Measurements from ENCODE around the gene ZNF524. TPM values are rescaled to one million over a fixed set of nuclear protein-coding genes. Genes with fewer than 3 reads are reported as not detected.

The ZNF524 gene
- polyA plus RNA-seq, 1 donor: 18.9 TPM

- Histone ChIP-seq H3K4me3 (ENCODE audit: low read length) (no peak overlapping the region), H3K27ac (ENCODE audit: low read length) (no peak overlapping the region), H3K4me1 (ENCODE audit: control insufficient read depth, insufficient read depth, low read length) (no peaks in the 10 kb centered on the region), H3K9me3 (ENCODE audit: control insufficient read depth, low read depth, low read length) (peaks cover 7% of the 10 kb centered on the region), H3K27me3 (ENCODE audit: control insufficient read depth, insufficient read depth, low read length) (no peaks in the 10 kb centered on the region), H3K36me3 (ENCODE audit: control insufficient read depth, insufficient read depth, low read length) (peaks cover 27% of the 10 kb centered on the region)
- DNase-seq: no peak
- WGBS (ENCODE audit: insufficient coverage, low lambda C conversion rate): no CpG with 5 or more reads among the region's 15 CpGs
Measured at GRCh38 chr19:55611300-55611982, 11.4 kb downstream of the ZNF524 start.

- H3K27me3 ChIP-seq (ENCODE audit: control insufficient read depth, insufficient read depth, low read length): no peaks in the 10 kb centered on the region
- no peak overlapping the region for H3K27ac ChIP-seq (ENCODE audit: low read length)
- no peaks in the 10 kb centered on the region for H3K4me1 ChIP-seq (ENCODE audit: control insufficient read depth, insufficient read depth, low read length)
- H3K36me3 ChIP-seq (ENCODE audit: control insufficient read depth, insufficient read depth, low read length): peaks cover 30% of the 10 kb centered on the region
- no peak overlapping the region for H3K4me3 ChIP-seq (ENCODE audit: low read length)
- H3K9me3 ChIP-seq (ENCODE audit: control insufficient read depth, low read depth, low read length): peaks cover 7% of the 10 kb centered on the region
- no peak for DNase-seq
- WGBS (ENCODE audit: insufficient coverage, low lambda C conversion rate): 100% methylated on average over 1 of the region's 3 CpGs
Measured at GRCh38 chr19:55611983-55612645, 12.0 kb downstream of the ZNF524 start.

- H3K27ac ChIP-seq (ENCODE audit: low read length): no peak overlapping the region
- no peak overlapping the region for H3K4me3 ChIP-seq (ENCODE audit: low read length)
- peaks cover 34% of the 10 kb centered on the region for H3K36me3 ChIP-seq (ENCODE audit: control insufficient read depth, insufficient read depth, low read length)
- no peaks in the 10 kb centered on the region for H3K27me3 ChIP-seq (ENCODE audit: control insufficient read depth, insufficient read depth, low read length)
- H3K9me3 ChIP-seq (ENCODE audit: control insufficient read depth, low read depth, low read length): peaks cover 7% of the 10 kb centered on the region
- no peak for DNase-seq
- WGBS (ENCODE audit: insufficient coverage, low lambda C conversion rate): no CpG with 5 or more reads among the region's 27 CpGs
- no peaks in the 10 kb centered on the region for H3K4me1 ChIP-seq (ENCODE audit: control insufficient read depth, insufficient read depth, low read length)
Measured at GRCh38 chr19:55613396-55613795, 13.3 kb downstream of the ZNF524 start.

GRCh38 chr19:55613930-55614710 is 14.0 kb downstream of the ZNF524 start:
- Histone ChIP-seq H3K4me3 (ENCODE audit: low read length) (no peak overlapping the region), H3K36me3 (ENCODE audit: control insufficient read depth, insufficient read depth, low read length) (peaks cover 34% of the 10 kb centered on the region), H3K4me1 (ENCODE audit: control insufficient read depth, insufficient read depth, low read length) (no peaks in the 10 kb centered on the region), H3K27ac (ENCODE audit: low read length) (no peak overlapping the region), H3K27me3 (ENCODE audit: control insufficient read depth, insufficient read depth, low read length) (no peaks in the 10 kb centered on the region), H3K9me3 (ENCODE audit: control insufficient read depth, low read depth, low read length) (peaks cover 7% of the 10 kb centered on the region)
- DNase-seq: no peak
- 97% methylated on average over 5 of the region's 75 CpGs for WGBS (ENCODE audit: insufficient coverage, low lambda C conversion rate)

GRCh38 chr19:55614711-55615542 is 14.8 kb downstream of the ZNF524 start:
- H3K36me3 ChIP-seq (ENCODE audit: control insufficient read depth, insufficient read depth, low read length): peaks cover 26% of the 10 kb centered on the region
- no CpG with 5 or more reads among the region's 98 CpGs for WGBS (ENCODE audit: insufficient coverage, low lambda C conversion rate)
- H3K4me3 ChIP-seq (ENCODE audit: low read length): no peak overlapping the region
- no peaks in the 10 kb centered on the region for H3K27me3 ChIP-seq (ENCODE audit: control insufficient read depth, insufficient read depth, low read length)
- H3K4me1 ChIP-seq (ENCODE audit: control insufficient read depth, insufficient read depth, low read length): no peaks in the 10 kb centered on the region
- peaks cover 7% of the 10 kb centered on the region for H3K9me3 ChIP-seq (ENCODE audit: control insufficient read depth, low read depth, low read length)
- DNase-seq: no peak
- no peak overlapping the region for H3K27ac ChIP-seq (ENCODE audit: low read length)

GRCh38 chr19:55615543-55616394 is 15.7 kb downstream of the ZNF524 start:
- DNase-seq: no peak
- H3K27ac ChIP-seq (ENCODE audit: low read length): no peak overlapping the region
- H3K9me3 ChIP-seq (ENCODE audit: control insufficient read depth, low read depth, low read length): peaks cover 7% of the 10 kb centered on the region
- H3K36me3 ChIP-seq (ENCODE audit: control insufficient read depth, insufficient read depth, low read length): peaks cover 27% of the 10 kb centered on the region
- H3K27me3 ChIP-seq (ENCODE audit: control insufficient read depth, insufficient read depth, low read length): no peaks in the 10 kb centered on the region
- no peak overlapping the region for H3K4me3 ChIP-seq (ENCODE audit: low read length)
- no CpG with 5 or more reads among the region's 88 CpGs for WGBS (ENCODE audit: insufficient coverage, low lambda C conversion rate)
- no peaks in the 10 kb centered on the region for H3K4me1 ChIP-seq (ENCODE audit: control insufficient read depth, insufficient read depth, low read length)

- Histone ChIP-seq H3K9me3 (ENCODE audit: control insufficient read depth, low read depth, low read length) (peaks cover 7% of the 10 kb centered on the region), H3K36me3 (ENCODE audit: control insufficient read depth, insufficient read depth, low read length) (peaks cover 31% of the 10 kb centered on the region), H3K27me3 (ENCODE audit: control insufficient read depth, insufficient read depth, low read length) (no peaks in the 10 kb centered on the region), H3K4me3 (ENCODE audit: low read length) (no peak overlapping the region), H3K4me1 (ENCODE audit: control insufficient read depth, insufficient read depth, low read length) (no peaks in the 10 kb centered on the region), H3K27ac (ENCODE audit: low read length) (no peak overlapping the region)
- DNase-seq: no peak
- WGBS (ENCODE audit: insufficient coverage, low lambda C conversion rate): no CpG with 5 or more reads among the region's 38 CpGs
Measured at GRCh38 chr19:55616395-55616875, 16.3 kb downstream of the ZNF524 start.

GRCh38 chr19:55617426-55617825 is 17.3 kb downstream of the ZNF524 start:
- Histone ChIP-seq H3K4me3 (ENCODE audit: low read length) (no peak overlapping the region), H3K27ac (ENCODE audit: low read length) (no peak overlapping the region), H3K27me3 (ENCODE audit: control insufficient read depth, insufficient read depth, low read length) (no peaks in the 10 kb centered on the region), H3K9me3 (ENCODE audit: control insufficient read depth, low read depth, low read length) (peaks cover 7% of the 10 kb centered on the region), H3K36me3 (ENCODE audit: control insufficient read depth, insufficient read depth, low read length) (peaks cover 34% of the 10 kb centered on the region), H3K4me1 (ENCODE audit: control insufficient read depth, insufficient read depth, low read length) (no peaks in the 10 kb centered on the region)
- WGBS (ENCODE audit: insufficient coverage, low lambda C conversion rate): no CpG with 5 or more reads among the region's 8 CpGs
- no peak for DNase-seq

- Histone ChIP-seq H3K4me1 (ENCODE audit: control insufficient read depth, insufficient read depth, low read length) (peaks cover 3% of the 10 kb centered on the region), H3K27me3 (ENCODE audit: control insufficient read depth, insufficient read depth, low read length) (no peaks in the 10 kb centered on the region), H3K9me3 (ENCODE audit: control insufficient read depth, low read depth, low read length) (peaks cover 7% of the 10 kb centered on the region), H3K27ac (ENCODE audit: low read length) (no peak overlapping the region), H3K36me3 (ENCODE audit: control insufficient read depth, insufficient read depth, low read length) (peaks cover 35% of the 10 kb centered on the region), H3K4me3 (ENCODE audit: low read length) (no peak overlapping the region)
- no CpG with 5 or more reads among the region's 7 CpGs for WGBS (ENCODE audit: insufficient coverage, low lambda C conversion rate)
- DNase-seq: no peak
Measured at GRCh38 chr19:55618426-55618825, 18.3 kb downstream of the ZNF524 start.
